C4-2B (cell line): ENCODE results near the gene PEX3.

Source experiments
- ZFX ChIP-seq: fragments of 450-650 bp; IDR thresholded peaks from 2 replicates; pipeline ENCODE4 v1.6.1; 2017
- TF ChIP-seq, protein P1 (sequence below): fragments of 450-650 bp; conservative IDR thresholded peaks from 2 replicates; pipeline ENCODE4 v1.5.1; 2017; ENCODE audit warnings: mild to moderate bottlenecking

DNA sequence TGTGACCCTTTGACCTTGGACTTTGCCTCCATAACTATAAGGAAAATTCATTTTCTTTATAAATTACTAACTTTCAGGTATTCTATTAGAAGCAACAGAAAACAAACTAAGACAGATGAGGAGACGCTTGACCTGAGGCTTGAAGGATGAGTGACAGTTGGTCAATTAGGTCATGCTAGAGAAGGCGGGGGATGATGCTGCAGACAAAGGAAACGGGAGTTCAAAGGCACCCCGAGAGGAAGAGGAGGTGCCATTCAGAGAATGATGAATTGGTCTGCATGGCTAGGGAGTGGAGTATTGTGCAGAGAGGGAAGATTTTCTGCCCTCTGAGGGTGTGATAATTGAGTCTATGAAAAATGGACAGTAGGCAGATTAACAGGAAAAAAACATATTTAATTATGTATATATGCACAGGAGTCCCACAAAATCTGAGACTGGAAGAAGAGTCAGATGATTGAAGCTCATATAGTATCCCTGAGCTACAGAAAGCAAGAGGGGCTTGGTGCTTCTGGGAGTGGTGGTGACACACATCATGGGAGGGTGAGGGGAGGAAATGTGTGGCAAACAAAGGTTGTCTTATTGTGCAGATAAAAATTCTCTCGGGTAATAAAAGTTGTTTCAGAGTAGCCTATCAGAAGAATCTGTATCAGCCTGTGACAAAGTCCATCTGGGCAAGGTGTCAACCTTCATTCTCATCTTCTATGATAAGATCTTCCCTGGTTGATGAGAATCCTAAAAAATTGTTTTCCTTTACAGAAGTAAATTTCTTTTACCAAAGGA lies 81.3 kb downstream of the PEX3 start:
- TF ChIP-seq, protein P1, sequence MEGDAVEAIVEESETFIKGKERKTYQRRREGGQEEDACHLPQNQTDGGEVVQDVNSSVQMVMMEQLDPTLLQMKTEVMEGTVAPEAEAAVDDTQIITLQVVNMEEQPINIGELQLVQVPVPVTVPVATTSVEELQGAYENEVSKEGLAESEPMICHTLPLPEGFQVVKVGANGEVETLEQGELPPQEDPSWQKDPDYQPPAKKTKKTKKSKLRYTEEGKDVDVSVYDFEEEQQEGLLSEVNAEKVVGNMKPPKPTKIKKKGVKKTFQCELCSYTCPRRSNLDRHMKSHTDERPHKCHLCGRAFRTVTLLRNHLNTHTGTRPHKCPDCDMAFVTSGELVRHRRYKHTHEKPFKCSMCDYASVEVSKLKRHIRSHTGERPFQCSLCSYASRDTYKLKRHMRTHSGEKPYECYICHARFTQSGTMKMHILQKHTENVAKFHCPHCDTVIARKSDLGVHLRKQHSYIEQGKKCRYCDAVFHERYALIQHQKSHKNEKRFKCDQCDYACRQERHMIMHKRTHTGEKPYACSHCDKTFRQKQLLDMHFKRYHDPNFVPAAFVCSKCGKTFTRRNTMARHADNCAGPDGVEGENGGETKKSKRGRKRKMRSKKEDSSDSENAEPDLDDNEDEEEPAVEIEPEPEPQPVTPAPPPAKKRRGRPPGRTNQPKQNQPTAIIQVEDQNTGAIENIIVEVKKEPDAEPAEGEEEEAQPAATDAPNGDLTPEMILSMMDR, result no peak
- no peak for TF ChIP-seq ZFX
